Measurements from ENCODE around the gene PNMA8A.

Gene PNMA8A

DNA sequence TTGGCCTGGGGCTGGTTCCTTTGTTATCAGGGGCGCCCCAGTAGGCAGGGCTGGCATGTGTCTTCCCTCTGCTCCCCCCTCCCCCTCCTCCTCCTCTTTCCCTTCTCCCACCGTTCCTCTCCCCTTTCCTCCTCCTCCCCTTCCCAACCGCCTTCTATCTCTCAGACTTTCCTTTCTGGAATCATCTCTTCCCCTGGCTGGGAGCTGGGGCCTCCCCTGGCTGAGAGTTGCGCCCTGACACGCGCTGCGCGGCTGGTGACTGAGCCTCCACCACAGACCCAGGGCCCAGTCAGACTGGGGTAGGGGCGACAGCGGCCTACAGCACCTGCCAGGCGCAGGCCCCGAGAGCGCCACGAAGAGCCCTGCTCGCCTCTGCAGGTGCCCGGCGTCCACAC is 21.5 kb upstream of the PNMA8A start:
- H3K4me3 ChIP-seq (ENCODE audit: low read depth, low read length): no peak overlapping the region

DNA sequence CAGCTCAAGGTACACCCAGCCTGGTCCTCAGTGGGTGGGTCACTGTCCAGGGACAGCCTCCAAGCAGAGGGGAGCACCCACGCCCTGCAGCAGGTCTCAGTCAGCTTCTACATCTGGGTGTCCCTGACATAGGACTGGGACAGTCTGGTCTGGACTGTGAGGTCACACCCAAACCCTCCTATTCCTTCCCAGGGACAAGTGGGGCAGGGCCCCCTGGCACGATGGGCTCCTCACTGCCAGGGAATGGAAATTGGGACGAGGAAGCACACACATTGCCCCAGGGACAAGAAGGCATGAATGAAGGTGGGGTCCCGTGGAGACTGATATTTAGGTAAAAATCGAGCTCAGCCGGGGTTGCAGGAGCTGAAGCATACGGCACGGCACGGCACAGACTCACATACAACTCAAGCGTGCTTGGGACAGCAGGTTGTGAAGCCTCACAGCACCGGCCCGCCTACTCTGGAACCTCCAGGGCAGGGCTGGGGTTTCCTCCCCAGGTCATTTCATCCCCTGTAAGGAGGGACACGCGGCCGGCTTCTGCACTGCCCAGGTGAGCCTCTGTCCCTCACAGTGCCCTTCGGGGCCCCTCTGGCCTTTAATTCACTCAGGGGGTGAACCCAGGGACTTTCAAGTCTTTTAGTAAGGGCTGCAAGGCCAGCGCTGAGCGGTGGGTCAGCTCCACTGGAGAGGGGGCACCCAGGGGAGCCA is 20.8 kb upstream of the PNMA8A start:
- H3K4me3 ChIP-seq (ENCODE audit: low read depth, low read length): no peak overlapping the region

DNA sequence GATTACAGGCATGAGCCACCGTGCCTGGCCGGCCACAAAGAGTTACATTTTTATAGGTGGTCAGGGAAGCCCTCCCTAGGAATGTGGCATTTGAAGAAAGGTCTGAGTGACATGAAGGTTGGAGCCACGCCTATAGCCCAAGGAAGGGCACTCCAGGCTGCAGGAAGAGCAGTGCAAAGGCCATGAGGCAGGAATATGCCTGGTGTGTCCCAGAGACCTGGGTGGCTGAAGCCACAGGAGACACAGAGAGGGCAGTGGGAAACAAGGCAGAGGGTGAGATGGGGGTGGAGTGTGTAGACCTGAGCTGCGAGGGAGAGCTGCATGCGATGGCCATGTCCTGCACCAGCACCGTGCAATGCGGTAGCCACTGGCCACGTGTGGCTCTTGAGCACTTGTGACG is 19.4 kb upstream of the PNMA8A start:
- H3K4me3 ChIP-seq (ENCODE audit: low read depth, low read length): no peak overlapping the region

DNA sequence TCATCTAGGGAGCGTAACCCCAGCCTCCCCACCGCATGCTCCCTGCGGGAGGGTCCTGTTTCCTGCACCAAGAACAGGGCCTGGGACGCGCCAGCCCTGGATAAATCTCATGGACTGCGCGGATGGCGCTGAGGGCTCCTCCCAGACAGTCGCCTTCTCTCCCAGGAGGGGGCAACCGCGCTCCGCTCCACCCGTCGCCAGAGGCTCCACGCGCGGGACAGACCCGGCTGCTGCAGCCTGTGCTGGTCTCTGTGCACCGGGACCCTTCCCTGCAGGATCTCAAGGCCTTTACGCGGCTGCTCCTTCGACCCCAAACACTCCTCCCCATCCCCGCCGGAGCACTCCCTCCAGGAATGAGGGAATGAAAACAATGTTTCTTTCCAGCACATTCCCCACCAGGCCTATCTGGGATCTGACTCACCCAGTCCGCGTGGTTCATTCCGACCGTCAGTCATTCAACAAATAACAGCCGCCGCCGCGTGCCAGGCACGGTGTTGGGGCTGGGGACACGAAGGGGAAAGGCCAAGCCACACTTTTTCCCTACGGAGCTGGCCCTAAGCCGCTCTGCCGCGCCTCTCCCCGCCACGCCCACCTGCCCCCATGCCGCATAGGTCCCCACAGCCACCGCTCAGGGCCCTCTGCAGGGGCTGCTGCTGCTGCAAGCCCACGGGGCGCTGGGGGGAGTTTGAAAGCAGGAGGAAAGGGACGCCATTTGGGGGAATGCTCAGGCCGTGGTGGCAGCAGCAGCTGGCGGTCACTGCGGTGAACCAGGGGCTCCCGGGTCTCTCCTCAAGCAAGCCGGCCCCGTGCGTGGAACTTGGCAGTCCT is 18.3 kb upstream of the PNMA8A start:
- peak overlapping the region; percentile 33 for H3K4me3 ChIP-seq (ENCODE audit: low read depth, low read length)

DNA sequence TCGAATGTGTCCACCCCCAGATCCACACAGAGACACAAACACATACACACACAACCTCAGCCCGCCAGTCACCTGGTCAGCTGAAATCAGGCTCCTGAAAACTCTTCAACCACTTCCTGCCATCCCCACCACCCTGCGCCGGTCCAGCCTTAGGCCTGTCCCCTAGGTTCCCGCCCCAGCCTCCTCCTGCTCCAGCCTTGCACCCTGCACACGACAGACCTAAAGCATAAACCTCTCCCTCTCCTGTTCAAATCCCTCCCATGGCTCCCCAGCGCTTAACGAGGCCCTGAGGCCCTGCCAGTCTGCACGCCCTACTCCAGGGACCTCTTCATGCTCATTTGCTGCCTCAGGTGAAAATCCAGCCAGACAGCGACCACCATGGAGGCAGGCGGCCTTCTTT is 17.2 kb upstream of the PNMA8A start:
- H3K4me3 ChIP-seq (ENCODE audit: low read depth, low read length): no peak overlapping the region

DNA sequence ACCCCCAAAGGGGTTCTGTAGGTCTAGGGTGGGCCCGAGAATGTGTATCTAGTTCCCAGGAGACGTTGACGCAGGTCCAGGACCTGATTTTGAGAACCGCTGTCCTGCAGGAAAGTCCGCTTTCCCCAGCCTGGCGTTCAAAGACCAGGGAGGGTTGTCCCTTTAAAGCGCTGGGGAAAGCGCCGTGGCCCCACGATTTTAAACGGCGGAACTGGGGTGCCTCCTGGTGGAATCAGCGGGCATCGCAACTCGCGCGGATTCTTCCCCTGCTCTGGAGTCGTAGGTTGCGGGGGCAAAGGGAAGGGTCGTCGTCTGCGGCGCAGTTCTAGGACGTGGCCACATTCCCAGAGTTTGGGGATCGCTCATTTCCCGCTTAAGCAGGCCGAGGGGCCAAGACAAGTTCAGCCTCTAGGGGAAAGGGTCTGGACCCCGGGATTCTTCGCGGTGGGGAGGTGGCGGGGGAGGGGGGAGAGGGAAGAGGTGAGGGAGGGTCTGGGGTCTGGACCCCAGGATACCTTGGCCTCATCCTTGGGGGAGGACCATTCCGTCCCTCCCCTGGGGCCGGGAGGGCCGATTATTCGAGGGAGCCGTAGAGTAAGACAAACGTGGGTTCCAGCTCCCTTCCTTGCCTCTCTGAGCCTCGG is 16.6 kb upstream of the PNMA8A start:
- H3K4me3 ChIP-seq (ENCODE audit: low read depth, low read length): no peak overlapping the region

DNA sequence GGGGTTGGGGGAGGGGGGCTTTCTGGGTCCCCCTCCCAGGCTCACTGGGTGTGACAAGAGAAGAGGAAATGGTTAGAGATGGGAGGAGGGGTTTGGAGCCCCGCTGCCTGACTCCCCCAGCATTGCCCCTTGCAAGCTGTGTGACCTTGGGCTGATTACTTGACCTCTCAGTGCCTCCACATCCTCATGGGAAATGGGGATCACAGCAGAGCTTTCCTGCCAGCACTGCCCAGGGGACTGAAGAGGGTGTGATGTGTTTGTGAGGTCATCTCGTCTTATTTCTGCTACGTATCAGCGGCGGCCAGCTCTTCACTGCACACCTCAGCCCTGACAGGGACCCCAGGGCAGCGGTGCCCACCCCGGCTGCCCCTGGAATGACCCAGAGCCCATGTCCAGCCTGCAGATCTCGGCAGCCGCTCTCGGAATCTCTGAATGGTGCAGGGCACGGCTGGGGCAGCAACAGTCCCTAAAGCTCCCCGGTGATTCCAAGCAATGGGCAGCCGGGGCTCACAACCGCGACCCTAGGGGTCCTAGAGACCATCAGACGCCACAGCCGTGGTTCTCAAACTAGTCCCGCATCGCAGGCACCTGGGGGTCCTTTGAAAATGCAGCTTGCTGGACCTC is 15.9 kb upstream of the PNMA8A start:
- H3K4me3 ChIP-seq (ENCODE audit: low read depth, low read length): no peak overlapping the region

DNA sequence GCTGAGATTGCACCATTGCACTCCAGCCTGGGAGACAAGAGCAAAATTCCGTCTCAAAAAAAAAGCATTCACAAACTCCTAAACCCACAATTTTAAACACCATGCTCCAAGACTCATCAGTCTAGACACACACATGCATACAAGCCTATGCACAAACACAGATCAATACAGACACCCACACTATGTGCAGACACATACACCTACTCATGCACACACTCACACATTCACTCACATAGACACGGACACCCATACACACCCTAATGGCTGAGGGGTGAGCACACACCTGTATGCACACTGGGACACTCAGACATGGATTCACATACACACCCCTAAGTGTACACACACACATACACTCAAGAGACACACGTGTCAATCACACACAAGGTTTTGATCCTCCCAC is 15.0 kb upstream of the PNMA8A start:
- H3K4me3 ChIP-seq (ENCODE audit: low read depth, low read length): no peak overlapping the region

DNA sequence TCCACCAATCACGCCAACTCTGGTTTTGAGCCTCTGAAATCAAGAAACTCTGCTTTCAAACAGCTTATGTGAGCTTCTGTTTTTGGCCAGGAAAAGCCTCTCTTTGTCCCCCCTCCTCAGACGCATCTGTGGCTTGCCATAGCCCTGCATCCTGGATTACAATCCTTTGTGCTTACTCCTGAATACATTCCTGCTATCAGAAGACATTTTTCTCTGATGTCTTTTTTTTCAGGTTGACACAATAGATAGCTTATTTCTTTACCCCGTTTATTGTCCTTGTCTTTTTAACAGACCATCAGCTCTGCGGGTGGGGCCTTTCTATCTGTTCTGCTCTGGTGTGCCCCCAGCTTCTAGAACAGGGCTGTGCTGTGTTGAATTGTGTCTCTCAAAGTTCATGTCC is 13.3 kb upstream of the PNMA8A start:
- H3K4me3 ChIP-seq (ENCODE audit: low read depth, low read length): no peak overlapping the region

DNA sequence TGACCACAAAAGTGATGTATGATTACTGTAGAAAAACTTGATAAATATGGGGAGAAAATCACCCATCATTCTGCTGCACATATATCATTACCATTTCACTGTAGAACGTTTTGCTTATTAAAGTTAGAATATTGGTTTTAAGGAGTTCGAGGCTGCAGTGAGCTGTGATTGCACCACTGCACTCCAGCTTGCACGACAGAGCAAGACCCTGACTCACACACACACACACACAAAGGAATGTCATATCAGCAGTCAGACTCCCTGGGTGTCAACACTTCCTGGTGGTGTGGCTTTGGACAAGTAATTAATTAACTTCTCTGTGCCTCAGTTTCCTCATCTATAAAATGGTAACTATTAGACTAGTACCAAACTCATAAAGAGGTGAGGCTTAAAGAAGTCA is 11.3 kb upstream of the PNMA8A start:
- H3K4me3 ChIP-seq (ENCODE audit: low read depth, low read length): no peak overlapping the region

DNA sequence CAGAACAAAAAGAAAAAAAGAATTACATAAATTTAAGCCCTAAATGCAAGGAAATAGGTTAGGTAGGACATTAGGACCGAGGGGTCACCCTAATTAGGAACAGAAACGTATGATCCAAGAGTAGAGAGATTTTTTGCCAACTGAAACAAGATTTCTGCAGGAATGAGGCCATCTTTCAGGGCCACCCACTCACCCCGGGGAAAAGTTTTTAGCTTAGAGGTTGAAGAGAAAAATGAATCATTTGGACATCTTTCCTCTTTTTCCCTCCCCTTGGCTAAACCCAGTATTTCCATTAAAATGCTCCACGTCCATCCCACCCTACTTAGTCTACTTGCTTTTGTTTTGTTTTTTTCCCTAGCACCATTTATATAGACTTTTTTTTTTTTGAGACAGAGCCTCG is 10.6 kb upstream of the PNMA8A start:
- H3K4me3 ChIP-seq (ENCODE audit: low read depth, low read length): no peak overlapping the region

DNA sequence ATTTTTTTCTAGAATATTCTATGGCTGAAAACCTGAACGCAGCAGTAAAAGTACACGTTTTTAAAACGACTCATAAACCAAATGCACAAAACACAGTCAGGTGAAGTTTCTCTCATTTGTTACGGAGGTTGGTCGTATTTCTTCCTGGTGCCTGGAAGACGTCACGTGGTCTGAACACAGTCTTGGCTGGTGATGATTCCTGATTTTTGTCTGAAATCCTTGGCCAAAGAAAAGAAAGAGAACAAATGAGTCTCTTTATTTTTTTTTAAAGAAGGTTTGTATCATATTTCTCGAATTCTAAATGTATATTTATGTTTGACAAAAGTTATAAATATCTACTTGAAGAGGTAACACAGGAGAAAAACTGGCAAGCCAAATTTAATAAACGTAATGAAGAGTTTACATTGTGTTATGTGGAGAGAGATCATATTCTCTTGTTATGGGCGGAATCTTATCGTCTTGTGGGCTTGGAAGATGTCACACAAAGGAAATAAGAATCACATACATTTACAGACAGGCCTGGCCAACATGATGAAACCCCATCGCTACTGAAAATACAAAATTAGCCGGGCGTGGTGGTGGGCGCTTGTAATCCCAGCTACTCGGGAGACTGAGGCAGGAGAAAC is 10.0 kb upstream of the PNMA8A start:
- H3K4me3 ChIP-seq (ENCODE audit: low read depth, low read length): no peak overlapping the region

DNA sequence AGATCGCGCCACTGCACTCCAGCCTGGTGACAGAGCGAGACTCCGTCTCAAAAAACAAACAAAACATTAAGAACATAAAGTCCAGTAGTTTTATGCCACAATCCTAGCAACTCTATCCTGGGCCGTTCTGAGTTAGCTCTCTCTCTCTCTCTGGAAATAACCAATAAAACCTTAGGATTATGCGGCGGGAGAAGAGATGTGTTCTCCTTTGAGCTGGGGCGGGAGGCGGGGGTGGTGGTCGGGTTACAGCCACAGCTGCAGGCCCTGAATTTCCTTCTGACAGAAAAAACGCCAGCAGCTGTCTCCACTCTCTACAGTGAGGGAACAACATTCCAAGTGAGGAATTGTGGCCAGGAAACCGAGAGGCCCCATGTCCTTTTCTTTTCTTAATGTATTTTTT is 9.1 kb upstream of the PNMA8A start:
- H3K4me3 ChIP-seq (ENCODE audit: low read depth, low read length): no peak overlapping the region

DNA sequence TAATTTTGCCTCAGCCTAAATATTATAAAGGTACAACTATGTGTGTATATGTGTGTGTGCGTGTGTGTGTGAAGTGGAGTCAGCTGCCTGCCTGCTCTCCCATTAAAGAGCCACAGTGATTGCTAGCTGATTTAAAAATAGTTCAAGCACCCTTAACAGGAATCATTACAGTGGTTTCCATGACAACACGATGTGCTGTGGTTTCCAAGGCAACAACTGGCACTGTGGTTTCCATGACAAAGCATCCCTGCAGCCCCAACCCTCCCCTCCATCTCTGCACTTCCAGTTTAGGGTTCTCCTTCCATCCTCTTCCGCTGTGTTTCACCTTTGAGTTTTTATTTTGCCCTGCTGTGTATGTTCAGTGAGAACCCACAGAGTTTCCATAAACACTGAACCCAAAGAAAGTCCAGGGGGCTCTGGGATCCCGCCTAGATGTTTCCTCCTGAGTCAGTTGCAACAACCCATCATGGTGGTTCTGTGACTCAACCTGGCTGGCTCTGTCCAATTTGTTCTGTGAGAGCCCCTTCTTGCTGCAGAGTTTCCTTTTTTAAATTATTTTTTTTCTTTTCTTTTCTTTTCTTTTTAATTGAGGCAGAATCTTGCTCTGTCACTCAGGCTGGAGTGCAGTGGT is 7.1 kb upstream of the PNMA8A start:
- no peak overlapping the region for H3K4me3 ChIP-seq (ENCODE audit: low read depth, low read length)

DNA sequence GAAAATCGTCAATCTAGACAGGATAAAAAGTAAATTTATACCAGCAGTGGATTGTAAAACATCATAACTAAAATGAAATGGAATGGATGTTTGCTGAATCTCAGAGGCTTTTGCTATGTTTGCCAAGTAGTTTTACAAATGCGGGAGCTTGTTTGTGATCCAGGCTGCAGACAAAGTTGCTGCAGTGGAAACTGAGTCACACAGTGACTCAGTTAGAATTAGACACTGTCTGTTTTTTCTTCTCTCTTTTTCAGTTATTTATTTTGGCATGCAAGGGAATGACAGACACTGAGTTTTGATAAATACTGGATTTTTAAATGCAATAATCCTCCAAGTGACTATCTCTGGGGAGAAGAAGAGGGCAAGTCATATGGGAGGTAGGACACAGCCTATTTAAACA is 4.6 kb upstream of the PNMA8A start:
- no peak overlapping the region for H3K4me3 ChIP-seq (ENCODE audit: low read depth, low read length)

DNA sequence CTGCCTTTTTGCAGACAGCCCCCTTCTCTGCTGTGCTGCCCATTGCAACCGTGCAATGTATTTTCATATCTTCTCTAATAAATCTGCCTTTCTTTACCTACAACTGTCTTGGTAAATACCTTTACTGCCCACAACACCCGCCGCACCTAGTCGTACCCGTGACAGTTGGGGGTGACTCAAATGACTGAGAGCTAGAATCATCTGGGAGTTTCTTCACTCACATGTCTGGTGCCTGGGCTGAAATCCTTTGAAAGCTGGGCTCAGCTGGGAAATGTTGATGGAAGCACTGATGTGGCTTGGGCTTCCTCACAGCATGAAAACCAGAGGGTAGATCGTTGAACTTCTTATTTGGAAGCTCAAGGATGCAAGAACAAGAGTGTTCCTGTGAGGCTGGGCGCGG is 2.8 kb upstream of the PNMA8A start:
- no peak overlapping the region for H3K4me3 ChIP-seq (ENCODE audit: low read depth, low read length)

DNA sequence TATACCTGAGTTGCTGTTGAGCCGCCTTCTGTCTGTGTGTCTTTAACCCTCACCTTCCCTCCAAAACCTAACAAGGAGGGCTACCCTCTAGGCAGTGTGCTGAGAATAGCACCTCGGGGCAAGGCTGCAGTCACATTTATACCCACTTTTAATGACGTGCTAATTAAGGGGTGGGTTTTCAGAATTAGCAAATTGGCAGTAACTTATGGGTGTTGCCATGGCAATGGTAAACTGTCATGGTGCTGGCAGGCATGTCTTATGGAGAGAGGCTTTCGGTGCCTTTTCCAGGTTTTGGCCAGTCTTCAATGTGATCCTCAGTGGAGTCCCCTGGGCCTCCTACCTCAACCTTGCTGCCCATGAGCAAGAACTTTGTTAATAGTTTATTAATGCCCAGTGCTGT is 1.2 kb upstream of the PNMA8A start:
- no peak overlapping the region for H3K4me3 ChIP-seq (ENCODE audit: low read depth, low read length)

DNA sequence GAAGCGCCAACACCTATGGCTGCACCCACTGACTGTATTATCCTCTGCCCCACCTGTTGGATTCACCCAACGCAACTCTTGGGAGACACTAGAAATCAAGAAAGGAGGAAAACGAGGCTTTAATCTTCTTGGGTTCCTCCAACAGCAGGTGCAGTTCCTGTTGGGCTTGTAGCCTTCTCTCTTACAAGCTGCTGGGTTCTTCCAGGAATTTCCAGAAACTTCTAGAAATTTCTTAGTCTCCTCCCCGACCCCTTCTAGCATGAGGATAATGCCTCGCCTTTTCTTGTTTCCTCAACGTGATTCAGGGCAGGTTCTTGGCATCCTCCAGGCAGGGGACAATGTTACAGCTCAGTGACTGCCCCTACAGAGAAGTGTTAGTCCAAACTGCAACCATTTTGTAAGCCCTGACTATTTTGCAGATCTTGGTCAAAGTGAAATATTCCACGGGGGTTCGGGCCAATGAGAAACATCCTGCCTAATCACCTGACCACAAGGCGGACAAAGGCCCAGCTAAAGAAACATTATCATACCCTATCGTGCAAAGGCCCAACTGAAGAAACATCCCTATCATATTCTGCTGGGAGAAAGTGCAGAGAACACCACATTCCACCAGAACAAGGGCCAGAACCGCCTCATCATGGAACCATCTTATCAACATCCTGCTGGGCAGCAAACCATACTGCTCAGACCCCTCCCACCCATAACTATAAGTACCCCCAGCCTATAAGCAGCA is 614 bp upstream of the PNMA8A start:
- peak overlapping the region; percentile 74 for H3K4me3 ChIP-seq (ENCODE audit: low read depth, low read length)

DNA sequence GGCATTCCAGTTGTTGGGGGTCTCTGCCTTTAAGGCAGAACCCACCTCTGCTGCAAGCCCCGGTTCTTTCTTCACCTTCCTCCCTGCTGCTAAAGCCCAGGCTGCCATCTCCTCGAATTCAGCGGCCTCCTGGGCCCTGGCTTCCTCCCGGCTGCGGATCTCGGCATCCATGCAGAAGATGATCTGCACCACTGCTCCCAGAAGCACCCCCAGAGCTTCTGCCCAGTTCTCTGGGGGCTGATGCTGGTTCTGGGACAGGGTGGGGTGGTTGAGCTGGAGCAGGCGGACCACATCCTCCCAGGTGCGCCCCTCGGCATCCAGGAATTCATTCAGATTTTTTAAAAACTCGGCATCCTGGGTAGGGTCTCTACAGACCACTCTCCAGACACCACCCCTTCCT is 987 bp downstream of the PNMA8A start:
- H3K4me3 ChIP-seq (ENCODE audit: low read depth, low read length): peak overlapping the region; percentile 74

DNA sequence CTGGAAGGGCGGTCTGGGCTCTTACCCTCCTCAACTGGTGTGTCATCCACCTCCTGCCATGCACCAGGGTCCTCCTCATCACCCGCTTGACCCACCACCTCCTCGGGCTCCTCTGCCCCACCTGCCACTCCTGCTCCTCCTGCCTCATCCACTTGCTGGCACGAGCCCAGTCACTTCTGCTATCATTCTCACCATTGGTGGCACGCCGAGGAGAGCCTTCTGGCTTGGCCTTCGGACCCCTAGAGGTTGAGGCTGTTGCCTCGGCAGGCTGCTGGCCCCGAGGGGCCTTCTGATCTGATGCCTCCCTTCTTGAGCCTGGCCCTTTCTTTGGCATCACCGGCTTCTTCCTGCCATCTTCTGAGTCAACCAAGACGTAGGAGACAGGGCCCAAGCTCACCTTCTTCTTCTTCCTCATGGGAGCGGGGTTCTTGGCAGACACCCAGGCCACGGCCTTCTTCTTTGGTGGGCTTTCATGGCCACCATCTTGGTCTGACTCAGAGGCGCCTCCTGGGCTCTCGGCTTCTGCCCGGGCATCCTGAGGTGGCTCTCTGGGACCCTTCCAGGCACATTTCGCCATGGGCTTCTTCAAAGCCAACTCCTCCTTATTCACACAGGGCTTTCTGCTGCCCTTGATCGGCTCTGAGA is 1.7 kb downstream of the PNMA8A start:
- H3K4me3 ChIP-seq (ENCODE audit: low read depth, low read length): no peak overlapping the region
